Measurements from ENCODE around the gene ALDH1L1. TPM values are rescaled to one million over a fixed set of nuclear protein-coding genes. Genes with fewer than 3 reads are reported as not detected.

Gene ALDH1L1
- total and polyA plus RNA-seq, 2 donors: 11.5 to 24.0 TPM

GRCh38 chr3:126085276-126085675 lies 95.1 kb downstream of the ALDH1L1 start:
- H3K4me3 ChIP-seq (ENCODE audit: low read depth, low read length): no peak overlapping the region
- DNase-seq (ENCODE audit: extremely low spot score): no peak
- no peak overlapping the region for H3K27ac ChIP-seq (ENCODE audit: low read depth)

GRCh38 chr3:126084768-126085180 lies 95.6 kb downstream of the ALDH1L1 start:
- Histone ChIP-seq H3K36me3 (ENCODE audit: insufficient read depth) (no peaks in the 10 kb centered on the region), H3K27ac (ENCODE audit: low read depth) (no peak overlapping the region), H3K4me3 (ENCODE audit: low read depth, low read length) (no peak overlapping the region), H3K4me1 (ENCODE audit: insufficient read depth) (no peaks in the 10 kb centered on the region)
- DNase-seq (ENCODE audit: extremely low spot score): no peak
- 48% methylated on average over 5 of the region's 5 CpGs for WGBS

More at GRCh38 chr3:126085276-126085675, 95.1 kb downstream of the ALDH1L1 start:
- no peaks in the 10 kb centered on the region for H3K4me1 ChIP-seq (ENCODE audit: insufficient read depth)
- 93% methylated on average over 7 of the region's 7 CpGs for WGBS
- no peaks in the 10 kb centered on the region for H3K36me3 ChIP-seq (ENCODE audit: insufficient read depth)

GRCh38 chr3:126083913-126084767 lies 96.2 kb downstream of the ALDH1L1 start, which contains the start of gene SLC41A3:
Gene SLC41A3 (minus strand): TSS chr3:126084124. CDS start chr3:126068219, 15,905 bp downstream.
- Histone ChIP-seq H3K27ac (ENCODE audit: low read depth) (peak within 1 kb of the TSS; percentile 93), H3K36me3 (ENCODE audit: insufficient read depth) (no peaks in the 10 kb centered on the region), H3K4me3 (ENCODE audit: low read depth, low read length) (peak within 1 kb of the TSS; percentile 92), H3K4me1 (ENCODE audit: insufficient read depth) (no peaks in the 10 kb centered on the region)
- peak; percentile 62 for DNase-seq (ENCODE audit: extremely low spot score)
- WGBS: under 1% methylated on average over 71 of the region's 72 CpGs

GRCh38 chr3:126083511-126083912 lies 96.9 kb downstream of the ALDH1L1 start:
- Histone ChIP-seq H3K4me1 (ENCODE audit: insufficient read depth) (no peaks in the 10 kb centered on the region), H3K36me3 (ENCODE audit: insufficient read depth) (no peaks in the 10 kb centered on the region), H3K4me3 (ENCODE audit: low read depth, low read length) (peak overlapping the region; percentile 92), H3K27ac (ENCODE audit: low read depth) (peak overlapping the region; percentile 83)
- no peak for DNase-seq (ENCODE audit: extremely low spot score)
- under 1% methylated on average over 30 of the region's 30 CpGs for WGBS

- Histone ChIP-seq H3K4me3 (ENCODE audit: low read depth, low read length) (peak overlapping the region; percentile 92), H3K36me3 (ENCODE audit: insufficient read depth) (no peaks in the 10 kb centered on the region), H3K27ac (ENCODE audit: low read depth) (no peak overlapping the region), H3K4me1 (ENCODE audit: insufficient read depth) (no peaks in the 10 kb centered on the region)
- no peak for DNase-seq (ENCODE audit: extremely low spot score)
- WGBS: 32% methylated on average over 3 of the region's 3 CpGs
These were observed 97.3 kb downstream of the ALDH1L1 start for GRCh38 chr3:126083138-126083445.

GRCh38 chr3:126082362-126083137 lies 97.8 kb downstream of the ALDH1L1 start:
- Histone ChIP-seq H3K36me3 (ENCODE audit: insufficient read depth) (no peaks in the 10 kb centered on the region), H3K4me3 (ENCODE audit: low read depth, low read length) (no peak overlapping the region), H3K4me1 (ENCODE audit: insufficient read depth) (no peaks in the 10 kb centered on the region), H3K27ac (ENCODE audit: low read depth) (no peak overlapping the region)
- WGBS: 95% methylated on average over 15 of the region's 15 CpGs
- no peak for DNase-seq (ENCODE audit: extremely low spot score)

- Histone ChIP-seq H3K4me3 (ENCODE audit: low read depth, low read length) (no peak overlapping the region), H3K27ac (ENCODE audit: low read depth) (no peak overlapping the region), H3K4me1 (ENCODE audit: insufficient read depth) (no peaks in the 10 kb centered on the region), H3K36me3 (ENCODE audit: insufficient read depth) (no peaks in the 10 kb centered on the region)
- WGBS: 81% methylated on average over 9 of the region's 9 CpGs
- no peak for DNase-seq (ENCODE audit: extremely low spot score)
These were observed 98.6 kb downstream of the ALDH1L1 start for GRCh38 chr3:126081618-126082361.

- no peak for DNase-seq (ENCODE audit: extremely low spot score)
- Histone ChIP-seq H3K27ac (ENCODE audit: low read depth) (no peak overlapping the region), H3K4me1 (ENCODE audit: insufficient read depth) (no peaks in the 10 kb centered on the region), H3K36me3 (ENCODE audit: insufficient read depth) (no peaks in the 10 kb centered on the region), H3K4me3 (ENCODE audit: low read depth, low read length) (no peak overlapping the region)
- 96% methylated on average over 5 of the region's 5 CpGs for WGBS
These were observed 99.4 kb downstream of the ALDH1L1 start for GRCh38 chr3:126080970-126081369.

GRCh38 chr3:126078866-126079265 lies 101.5 kb downstream of the ALDH1L1 start:
- Histone ChIP-seq H3K4me1 (ENCODE audit: insufficient read depth) (no peaks in the 10 kb centered on the region), H3K36me3 (ENCODE audit: insufficient read depth) (no peaks in the 10 kb centered on the region), H3K4me3 (ENCODE audit: low read depth, low read length) (no peak overlapping the region), H3K27ac (ENCODE audit: low read depth) (no peak overlapping the region)
- no peak for DNase-seq (ENCODE audit: extremely low spot score)
- WGBS: 80% methylated on average over 4 of the region's 4 CpGs

GRCh38 chr3:126077754-126078153 lies 102.6 kb downstream of the ALDH1L1 start:
- H3K4me1 ChIP-seq (ENCODE audit: insufficient read depth): no peaks in the 10 kb centered on the region
- H3K4me3 ChIP-seq (ENCODE audit: low read depth, low read length): no peak overlapping the region
- H3K36me3 ChIP-seq (ENCODE audit: insufficient read depth): no peaks in the 10 kb centered on the region
- 95% methylated on average over 11 of the region's 11 CpGs for WGBS
- H3K27ac ChIP-seq (ENCODE audit: low read depth): no peak overlapping the region
- no peak for DNase-seq (ENCODE audit: extremely low spot score)

- no peaks in the 10 kb centered on the region for H3K4me1 ChIP-seq (ENCODE audit: insufficient read depth)
- no peak for DNase-seq (ENCODE audit: extremely low spot score)
These were observed 104.2 kb downstream of the ALDH1L1 start for GRCh38 chr3:126076140-126076539.

GRCh38 chr3:126070146-126070545 lies 110.2 kb downstream of the ALDH1L1 start:
- H3K4me1 ChIP-seq (ENCODE audit: insufficient read depth): no peaks in the 10 kb centered on the region
- no peak overlapping the region for H3K4me3 ChIP-seq (ENCODE audit: low read depth, low read length)
- whole genome bisulfite sequencing: 87% methylated on average over 10 of the region's 10 CpGs
- H3K36me3 ChIP-seq (ENCODE audit: insufficient read depth): no peaks in the 10 kb centered on the region
- DNase-seq (ENCODE audit: extremely low spot score): no peak
- no peak overlapping the region for H3K27ac ChIP-seq (ENCODE audit: low read depth)

More at GRCh38 chr3:126076140-126076539, 104.2 kb downstream of the ALDH1L1 start:
- no peaks in the 10 kb centered on the region for H3K36me3 ChIP-seq (ENCODE audit: insufficient read depth)
- no peak overlapping the region for H3K27ac ChIP-seq (ENCODE audit: low read depth)
- H3K4me3 ChIP-seq (ENCODE audit: low read depth, low read length): no peak overlapping the region

GRCh38 chr3:126067959-126068358 lies 112.4 kb downstream of the ALDH1L1 start:
- no peak for DNase-seq (ENCODE audit: extremely low spot score)
- no peaks in the 10 kb centered on the region for H3K36me3 ChIP-seq (ENCODE audit: insufficient read depth)
- 97% methylated on average over 8 of the region's 8 CpGs for WGBS
- no peak overlapping the region for H3K4me3 ChIP-seq (ENCODE audit: low read depth, low read length)
- H3K27ac ChIP-seq (ENCODE audit: low read depth): no peak overlapping the region
- H3K4me1 ChIP-seq (ENCODE audit: insufficient read depth): no peaks in the 10 kb centered on the region
